HG02610 (cell line): ENCODE data around the gene YAP1.

ENCODE experiments used
- ATAC-seq: cut with Tn5 transposase; IDR thresholded peaks from one replicate; pipeline ENCODE4 v1.9.1; 2021; ENCODE audit warnings: mild to moderate bottlenecking, moderate library complexity; ENCODE audit not compliant: unreplicated experiment

YAP1 gene

DNA sequence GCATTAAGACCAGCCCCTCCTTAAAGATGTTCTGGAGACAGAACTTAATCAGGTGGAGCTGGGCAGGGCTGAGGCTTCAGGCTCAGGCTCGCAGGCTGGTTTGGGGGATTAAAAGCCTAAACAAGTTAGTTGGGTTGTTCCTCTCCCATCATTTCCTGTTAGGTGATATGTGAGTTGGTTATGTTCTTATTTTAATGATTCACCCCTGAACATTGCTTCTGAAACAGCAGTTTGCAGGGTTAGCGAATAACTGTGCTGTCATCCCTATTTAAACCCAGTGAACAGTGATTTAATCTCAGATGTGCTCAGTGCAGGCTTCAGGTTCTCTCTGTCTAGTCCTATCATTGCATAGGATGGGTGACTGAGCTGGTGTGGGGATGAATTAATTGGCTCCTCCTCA, 159.7 kb downstream of the YAP1 start:
- ATAC-seq, result no peak

DNA sequence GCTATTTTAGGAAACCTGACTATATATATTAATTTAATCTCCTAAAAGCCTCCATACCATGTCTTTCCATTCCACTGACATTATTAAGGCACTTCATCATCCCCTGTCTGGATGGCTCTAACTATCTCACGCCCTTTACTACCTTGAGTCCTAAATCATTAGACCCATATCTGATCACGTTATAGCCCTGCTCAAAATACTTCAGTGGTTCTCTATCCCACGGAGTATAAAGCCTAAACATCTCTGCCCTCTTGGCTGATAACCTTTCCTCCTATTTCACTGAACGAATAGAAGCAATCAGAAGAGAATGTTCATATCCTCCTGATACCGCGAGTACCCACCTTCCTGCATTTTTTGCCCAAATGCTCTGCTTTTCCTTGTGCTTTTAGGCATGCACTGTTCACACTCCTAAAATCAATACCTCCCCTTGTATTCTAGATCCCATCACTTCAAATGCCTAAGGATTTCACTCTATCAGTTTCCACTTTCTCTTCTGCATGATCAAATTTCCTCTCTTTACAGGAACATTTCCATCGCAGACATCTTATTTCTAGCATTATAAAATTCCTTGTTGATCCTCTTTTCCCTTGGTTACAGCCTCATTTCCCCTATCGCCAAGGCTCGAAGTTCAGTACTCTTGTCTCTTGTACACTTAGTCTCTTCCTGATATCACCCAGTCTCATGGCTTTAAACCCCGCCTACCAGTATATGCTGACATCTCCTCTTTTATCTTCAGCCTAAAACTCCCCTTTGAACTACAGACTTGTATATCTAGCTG, 162.0 kb downstream of the YAP1 start:
- no peak for ATAC-seq

DNA sequence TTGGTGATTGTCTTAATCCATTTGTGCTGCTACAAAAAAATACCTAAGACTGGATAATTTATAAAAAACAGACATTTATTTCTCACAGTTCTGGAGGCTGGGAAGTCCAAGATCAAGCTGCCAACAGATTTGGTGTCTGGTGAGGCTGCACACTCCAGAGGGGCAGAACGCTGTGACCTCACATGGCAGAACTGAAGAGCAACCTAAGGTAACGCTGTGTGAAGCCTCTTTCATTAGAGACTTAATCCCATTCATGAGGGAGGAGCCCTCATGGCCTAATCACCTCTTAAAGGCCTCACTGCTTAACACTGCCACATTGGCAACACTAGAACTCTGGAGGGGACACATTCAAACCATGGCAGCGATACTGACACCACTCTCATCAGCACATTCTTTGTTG, 164.4 kb downstream of the YAP1 start:
- no peak for ATAC-seq

DNA sequence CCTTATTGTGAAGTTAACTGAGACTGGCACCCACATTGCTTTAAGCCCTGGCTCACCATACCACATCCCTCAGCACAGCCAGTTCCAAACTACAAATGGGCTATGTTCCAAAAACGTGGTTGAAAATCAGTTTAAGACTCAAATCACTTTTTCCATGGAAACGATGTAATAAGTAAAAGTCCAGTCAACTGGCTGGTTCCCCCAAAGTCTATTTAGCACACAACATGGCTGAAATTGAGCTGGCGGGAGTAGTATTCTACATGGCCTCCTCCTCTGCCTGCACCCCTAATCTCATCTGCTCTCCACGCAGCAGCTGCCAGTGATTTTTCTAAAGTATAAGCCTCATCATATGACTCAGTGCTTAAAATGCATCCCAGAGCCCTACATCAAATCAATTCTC, 166.1 kb downstream of the YAP1 start:
- no peak for ATAC-seq

DNA sequence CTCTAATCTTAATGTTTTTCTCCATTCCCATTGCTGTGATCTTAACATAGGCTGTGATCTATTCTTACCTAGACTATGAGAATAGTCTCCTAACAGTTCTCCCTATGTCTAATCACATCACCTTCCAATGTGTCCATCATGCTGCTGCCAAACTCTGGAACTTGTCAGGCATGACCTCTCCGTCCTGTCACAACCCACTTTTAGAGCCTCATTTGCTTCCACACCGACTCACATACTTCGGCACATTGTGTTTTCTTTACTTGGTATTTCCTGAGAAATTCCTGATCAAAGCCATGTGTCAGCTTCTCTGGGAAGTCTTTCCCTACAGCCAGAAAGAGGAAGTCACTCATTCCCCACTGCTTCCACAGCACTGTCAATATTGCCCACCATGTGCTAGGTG, 166.5 kb downstream of the YAP1 start:
- no peak for ATAC-seq

DNA sequence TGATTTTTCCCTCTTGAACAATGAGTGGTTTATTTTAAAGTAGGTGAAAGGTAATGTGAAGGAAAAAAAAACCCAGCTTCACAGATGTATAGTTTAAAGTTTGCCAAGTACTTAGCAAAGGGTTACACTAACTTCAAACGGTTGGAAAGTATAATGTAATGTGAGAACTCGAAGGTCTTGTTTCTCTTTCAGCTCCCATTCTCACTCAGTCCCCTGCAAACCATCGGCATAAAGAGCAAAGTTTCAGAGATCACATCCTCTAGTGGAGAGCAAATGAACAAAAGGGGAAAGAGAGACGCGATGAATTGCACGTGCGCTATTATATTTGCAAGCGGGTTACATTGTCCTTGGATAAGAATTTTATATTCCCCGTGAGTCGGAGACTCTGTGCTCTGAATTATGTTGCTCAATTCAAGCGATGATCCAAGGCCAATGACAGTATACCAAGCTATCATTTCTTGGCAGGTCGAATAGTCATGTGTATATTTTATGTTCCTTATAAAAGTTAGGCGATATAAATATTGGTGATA, 169.5 kb downstream of the YAP1 start:
- peak; percentile 89 for ATAC-seq

DNA sequence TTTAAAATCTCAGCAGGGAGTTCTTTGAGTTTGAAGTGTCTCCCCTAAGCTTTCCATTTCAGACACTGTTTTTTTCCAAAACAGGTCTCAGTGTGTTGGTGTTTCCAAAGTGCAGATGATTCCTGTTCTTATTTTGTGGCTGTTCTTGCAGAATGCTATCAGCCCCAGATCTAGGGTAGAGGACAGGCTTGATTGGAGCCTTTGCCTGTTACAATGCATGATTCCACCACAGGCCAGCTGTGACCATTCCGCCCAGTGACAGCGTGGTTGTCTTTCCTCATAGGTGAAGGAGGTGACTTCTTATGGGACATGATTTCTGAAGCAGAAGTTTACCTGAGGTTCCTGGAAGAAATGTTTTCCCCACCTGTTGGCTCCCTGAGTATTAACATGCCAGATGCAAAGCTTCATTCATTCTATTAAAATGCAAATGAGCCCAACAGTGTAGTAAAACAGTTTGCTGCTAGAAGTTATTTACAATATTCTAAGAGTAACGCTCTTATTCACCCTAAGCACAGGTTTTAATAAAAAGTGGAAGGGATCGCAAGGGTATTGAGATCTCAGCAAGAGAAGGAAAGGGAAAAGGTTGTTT, 170.1 kb downstream of the YAP1 start:
- peak; percentile 13 for ATAC-seq
